GM21723 (cell line): Measurements from ENCODE around the gene PPM1D.

Experiments
- ATAC-seq: cut with Tn5 transposase; IDR thresholded peaks from one replicate; pipeline ENCODE4 v1.9.1; 2021; ENCODE audit warnings: mild to moderate bottlenecking, moderate library complexity; ENCODE audit not compliant: unreplicated experiment

Gene PPM1D

GRCh38 chr17:60618080-60618479 is 18.1 kb downstream of the PPM1D start:
- ATAC-seq, result no peak

- ATAC-seq, result no peak
Observed at GRCh38 chr17:60618854-60619526, 19.0 kb downstream of the PPM1D start.

GRCh38 chr17:60622961-60623360 is 23.0 kb downstream of the PPM1D start:
- ATAC-seq, result no peak

- no peak for ATAC-seq
Observed at GRCh38 chr17:60623415-60623814, 23.4 kb downstream of the PPM1D start.

- ATAC-seq, result no peak
Observed at GRCh38 chr17:60627124-60627523, 27.1 kb downstream of the PPM1D start.

- ATAC-seq, result no peak
Observed at GRCh38 chr17:60628252-60628889, 28.4 kb downstream of the PPM1D start.

- no peak for ATAC-seq
Observed at GRCh38 chr17:60629120-60629519, 29.1 kb downstream of the PPM1D start.

- no peak for ATAC-seq
Observed at GRCh38 chr17:60630352-60630751, 30.4 kb downstream of the PPM1D start.

- ATAC-seq, result no peak
Observed at GRCh38 chr17:60631119-60631518, 31.1 kb downstream of the PPM1D start.

GRCh38 chr17:60637683-60638082 is 37.7 kb downstream of the PPM1D start:
- no peak for ATAC-seq

- ATAC-seq, result no peak
Observed at GRCh38 chr17:60639019-60639330, 39.0 kb downstream of the PPM1D start.

GRCh38 chr17:60640503-60640902 is 40.5 kb downstream of the PPM1D start:
- ATAC-seq, result no peak

GRCh38 chr17:60641126-60641525 is 41.1 kb downstream of the PPM1D start:
- ATAC-seq, result no peak

GRCh38 chr17:60641810-60642220 is 41.8 kb downstream of the PPM1D start:
- peak; percentile 56 for ATAC-seq

GRCh38 chr17:60645918-60646523 is 46.0 kb downstream of the PPM1D start:
- no peak for ATAC-seq

- no peak for ATAC-seq
Observed at GRCh38 chr17:60646701-60647100, 46.7 kb downstream of the PPM1D start.

- ATAC-seq, result no peak
Observed at GRCh38 chr17:60647705-60648104, 47.7 kb downstream of the PPM1D start.

GRCh38 chr17:60652454-60653247 is 52.7 kb downstream of the PPM1D start:
- peak; percentile 94 for ATAC-seq

- no peak for ATAC-seq
Observed at GRCh38 chr17:60653569-60653968, 53.6 kb downstream of the PPM1D start.

- no peak for ATAC-seq
Observed at GRCh38 chr17:60656499-60656898, 56.5 kb downstream of the PPM1D start.

GRCh38 chr17:60659156-60659555 is 59.2 kb downstream of the PPM1D start:
- ATAC-seq, result no peak

- ATAC-seq, result no peak
Observed at GRCh38 chr17:60661489-60661888, 61.5 kb downstream of the PPM1D start.
